HG03045 (cell line): ENCODE results near the gene MRM2.
A peak's percentile ranks its signal among the peaks of the same experiment; 100 is the strongest.

Source experiments
- ATAC-seq: cut with Tn5 transposase; IDR thresholded peaks from one replicate; pipeline ENCODE4 v1.9.1; 2021; ENCODE audit warnings: mild to moderate bottlenecking, moderate library complexity; ENCODE audit not compliant: unreplicated experiment

Gene MRM2

GRCh38 chr7:2249744-2250323 lies 7.8 kb upstream of the MRM2 start:
- no peak for ATAC-seq

GRCh38 chr7:2248984-2249694 lies 7.1 kb upstream of the MRM2 start:
- no peak for ATAC-seq

- ATAC-seq, result no peak
Observed at GRCh38 chr7:2247141-2247995, 5.4 kb upstream of the MRM2 start.

GRCh38 chr7:2245883-2246675 lies 4.1 kb upstream of the MRM2 start:
- ATAC-seq, result no peak

GRCh38 chr7:2244404-2244995 lies 2.5 kb upstream of the MRM2 start:
- no peak for ATAC-seq

DNA sequence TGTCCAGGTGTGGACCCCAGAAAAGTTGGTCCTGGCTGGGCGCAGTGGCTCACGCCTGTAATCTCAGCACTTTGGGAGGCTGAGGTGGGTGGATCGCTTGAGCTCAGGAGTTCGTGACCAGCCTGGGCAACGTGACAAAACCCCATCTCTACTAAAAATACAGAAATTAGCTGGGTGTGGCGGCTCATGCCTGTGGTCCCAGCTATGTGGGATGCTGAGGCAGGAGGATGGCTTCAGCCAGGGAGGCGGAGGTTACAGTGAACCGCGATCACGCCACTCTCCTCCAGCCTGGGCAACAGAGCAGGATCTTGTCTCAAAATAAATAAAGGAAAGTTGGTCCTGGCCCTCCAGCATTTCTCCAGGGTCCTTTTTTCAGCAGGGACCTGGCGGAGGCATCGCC lies 1.5 kb upstream of the MRM2 start:
- no peak for ATAC-seq

DNA sequence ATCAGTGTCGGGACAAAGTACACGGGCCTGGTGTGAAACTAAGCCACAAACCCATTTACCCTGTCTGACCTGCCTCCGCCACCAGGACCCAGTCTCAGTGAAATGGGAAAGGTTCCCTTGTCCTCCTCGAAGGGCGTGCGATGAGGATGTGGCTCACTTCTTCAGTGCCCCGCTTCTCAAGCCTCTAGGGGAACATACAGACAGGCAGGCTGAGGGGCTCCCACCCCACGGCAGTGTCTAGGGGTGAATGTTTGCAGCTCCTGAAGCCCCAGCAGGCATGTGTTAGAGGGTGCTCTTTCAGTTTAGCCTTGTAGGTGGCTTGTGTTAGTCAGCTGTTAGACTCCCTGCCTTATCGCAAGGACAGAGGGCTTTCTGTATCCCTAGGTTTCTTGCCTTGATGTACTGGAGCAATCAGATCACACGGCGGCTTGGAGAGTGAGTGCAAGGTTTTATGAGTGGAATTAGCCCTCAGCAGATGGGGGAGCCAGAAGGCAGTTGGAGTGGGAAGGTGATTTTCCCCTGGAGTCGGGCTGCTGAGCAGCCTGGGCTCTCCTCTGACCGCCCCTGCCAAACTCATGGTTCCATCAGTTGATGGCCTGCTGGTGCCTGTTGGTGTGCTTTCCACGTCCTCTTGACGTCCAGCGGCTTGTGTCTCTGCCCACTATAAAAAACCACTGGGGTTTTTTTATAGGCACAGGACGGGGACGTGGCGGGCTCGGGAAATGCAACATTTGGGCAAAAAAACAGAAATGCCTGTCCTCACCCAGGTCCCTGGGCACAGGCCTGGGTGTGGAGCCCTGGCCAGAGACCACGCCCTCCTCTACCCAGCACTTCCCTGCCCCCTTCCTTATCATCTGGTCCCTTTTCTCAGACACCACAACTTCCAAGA lies 780 bp upstream of the MRM2 start:
- ATAC-seq, result no peak

- no peak for ATAC-seq
Observed at GRCh38 chr7:2239242-2239641, 2.8 kb downstream of the MRM2 start.

DNA sequence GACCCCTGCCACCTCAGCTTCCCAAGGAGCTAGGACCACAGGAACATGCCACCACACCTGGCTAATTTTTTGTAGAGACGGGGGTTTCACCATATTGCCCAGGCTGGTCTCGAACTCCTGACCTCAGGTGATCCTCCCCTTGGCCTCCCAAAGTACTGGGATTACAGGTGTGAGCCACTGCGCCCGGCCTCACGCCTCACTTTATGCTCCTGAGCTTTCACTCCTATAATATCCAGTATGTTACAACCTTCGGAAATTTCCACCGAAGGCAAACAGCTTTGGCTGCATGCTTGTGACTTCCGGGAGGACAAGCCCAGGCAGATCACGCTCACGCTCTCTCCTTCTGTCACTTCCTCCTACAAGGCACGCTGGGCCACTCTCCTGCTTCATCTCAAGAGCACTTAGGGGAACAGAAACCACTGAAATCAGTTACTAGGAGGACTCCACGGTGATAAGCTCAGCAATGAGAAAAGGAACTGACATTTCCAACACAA lies 4.8 kb downstream of the MRM2 start:
- ATAC-seq, result peak; percentile 43

- ATAC-seq, result no peak
Observed at GRCh38 chr7:2233926-2234325, 8.1 kb downstream of the MRM2 start.

DNA sequence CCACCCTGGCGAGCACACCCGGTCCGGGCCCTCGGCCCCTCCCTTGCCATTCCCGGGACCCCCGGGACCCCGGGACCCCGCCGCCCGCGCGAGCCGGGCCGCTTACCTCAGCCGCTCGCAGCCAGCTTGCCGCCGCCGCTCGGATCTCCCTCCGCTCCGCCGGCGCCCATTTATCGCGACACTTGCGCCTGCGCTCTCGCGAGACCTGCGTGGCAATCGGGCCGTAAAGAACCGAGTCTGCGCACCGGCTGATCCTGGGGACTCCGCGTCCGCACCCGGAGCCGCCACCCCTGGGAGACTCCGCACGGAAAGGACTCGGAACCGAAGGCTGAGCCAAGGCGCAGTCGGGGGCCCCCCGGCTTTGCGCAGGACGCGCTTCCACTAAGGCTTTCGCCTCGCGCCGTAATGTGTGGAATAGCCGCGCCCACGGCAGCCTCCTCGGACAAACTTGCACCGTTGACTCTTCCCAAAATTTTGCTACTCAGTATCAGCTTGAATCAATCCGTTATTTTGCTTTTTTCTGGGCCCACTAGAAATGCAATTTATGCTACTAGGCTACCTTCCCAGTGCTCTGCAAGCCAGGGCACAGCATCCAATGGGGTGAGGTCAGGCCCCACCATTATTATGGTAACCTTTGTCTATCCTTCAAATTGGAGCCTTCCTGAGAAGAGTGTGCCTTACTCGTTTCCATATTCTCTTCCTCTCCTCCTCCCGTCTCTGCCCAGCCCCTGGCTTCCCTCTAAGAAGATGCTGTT lies 9.1 kb downstream of the MRM2 start, which contains the start of gene MAD1L1:
Gene MAD1L1 (minus strand): TSS at position 180 of the 755 bp plus-strand sequence. CDS start 2,812 bp downstream, outside the sequence.
- peak; percentile 76 for ATAC-seq

DNA sequence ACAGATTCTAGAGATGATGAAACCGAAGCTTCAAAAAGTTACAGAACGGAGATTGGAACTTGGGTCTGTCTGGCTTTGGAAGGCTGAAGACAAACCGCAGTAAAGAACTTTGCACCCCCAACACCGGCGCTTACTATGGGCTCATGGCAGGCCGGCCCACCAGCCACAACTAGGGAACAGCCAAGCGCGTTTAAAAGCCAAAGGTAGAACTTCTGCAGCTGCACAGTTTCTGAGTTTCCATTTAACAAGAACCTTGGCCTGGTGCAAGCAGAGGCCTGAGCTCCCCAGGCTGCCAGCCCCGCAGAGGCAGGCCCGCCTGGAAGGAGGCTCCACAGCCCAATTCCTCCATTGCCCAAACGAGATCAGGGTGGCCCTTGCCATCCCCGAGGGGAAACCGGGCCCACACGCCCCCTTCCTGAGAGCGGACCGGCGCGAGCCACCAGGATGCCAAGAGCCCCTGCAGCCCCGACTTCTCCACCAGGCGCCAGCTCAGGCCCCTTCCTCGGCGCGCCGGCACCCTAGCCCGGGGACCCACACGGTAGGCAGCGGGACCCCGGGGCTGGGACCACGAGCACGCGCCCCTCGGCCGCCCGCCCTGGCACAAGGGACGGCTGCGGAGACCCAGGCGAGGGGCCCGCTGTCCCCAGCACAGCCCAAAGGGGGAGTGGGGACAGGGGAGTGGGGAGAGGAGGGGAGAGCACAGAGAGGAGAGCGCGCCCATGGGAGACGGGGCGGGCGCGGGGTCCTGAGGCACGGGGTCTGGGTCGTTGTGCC lies 9.8 kb downstream of the MRM2 start:
- peak; percentile 24 for ATAC-seq

GRCh38 chr7:2230882-2231281 lies 11.1 kb downstream of the MRM2 start:
- ATAC-seq, result no peak

DNA sequence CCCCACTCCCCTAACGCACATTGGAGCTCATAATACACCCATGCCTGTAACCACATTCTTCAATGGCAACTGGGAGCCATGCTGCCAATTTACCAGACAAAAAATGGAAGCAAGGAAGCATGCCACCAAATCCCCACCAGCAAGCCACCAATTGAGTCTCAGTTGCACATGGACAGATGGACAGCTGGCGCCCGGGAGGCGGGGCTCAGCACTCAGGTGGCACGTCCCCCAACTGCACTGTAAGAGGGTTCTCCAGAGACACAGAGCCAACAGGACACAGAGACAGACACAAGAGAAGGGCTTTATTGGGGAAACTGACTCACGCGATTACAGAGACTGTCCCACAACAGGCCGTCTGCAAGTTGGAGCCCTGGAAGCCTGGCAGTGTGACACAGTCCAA lies 11.8 kb downstream of the MRM2 start:
- ATAC-seq, result no peak

DNA sequence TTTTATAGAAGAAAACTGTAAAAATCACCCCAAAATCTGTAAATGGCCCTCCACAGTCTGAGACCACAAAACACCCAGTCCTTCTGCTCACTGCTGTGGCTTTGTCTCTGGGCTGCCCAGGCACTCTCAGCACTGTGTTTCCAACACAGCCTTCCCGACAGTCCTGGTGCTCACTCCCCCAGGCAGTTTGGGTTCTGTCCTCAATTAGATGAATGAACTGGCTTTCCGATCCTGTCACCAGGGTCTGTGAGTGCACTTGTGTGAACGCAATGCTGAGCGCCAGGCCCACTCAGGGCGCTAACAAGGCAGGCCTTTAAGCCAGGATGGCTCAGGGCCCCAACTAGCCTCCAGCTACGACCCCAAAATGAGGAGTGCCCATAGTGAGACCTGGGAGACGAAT lies 12.5 kb downstream of the MRM2 start:
- no peak for ATAC-seq

DNA sequence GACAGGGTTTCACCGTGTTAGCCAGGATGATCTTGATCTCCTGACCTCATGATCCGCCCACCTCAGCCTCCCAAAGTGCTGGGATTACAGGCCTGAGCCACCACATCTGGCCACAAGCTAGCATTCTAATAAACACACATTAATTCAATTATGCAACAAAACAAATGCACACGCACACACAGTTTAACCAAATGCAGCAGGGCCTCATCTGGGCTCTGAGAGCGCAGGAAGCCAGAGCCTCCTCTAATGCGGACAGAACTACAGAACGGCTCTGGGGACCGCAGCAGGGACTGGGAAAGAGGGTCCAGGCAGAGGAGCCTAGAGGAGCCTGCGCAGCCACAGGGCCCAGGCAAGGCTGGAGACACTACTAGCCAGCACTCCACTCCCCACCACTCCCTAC lies 13.1 kb downstream of the MRM2 start:
- no peak for ATAC-seq

- no peak for ATAC-seq
Observed at GRCh38 chr7:2227699-2228098, 14.3 kb downstream of the MRM2 start.

GRCh38 chr7:2225830-2226229 lies 16.2 kb downstream of the MRM2 start:
- no peak for ATAC-seq
